H1 (cell line): Measurements from ENCODE around the gene GSK3B. TPM values are rescaled to one million over a fixed set of nuclear protein-coding genes. Genes with fewer than 3 reads are reported as not detected.

Experiments used
- CTCF ChIA-PET: fragments of 300-600 bp; sonication (Branson Sonifier 250); formaldehyde crosslinking; loops from one replicate; lab custom pipeline; 2021; ENCODE audit not compliant: partially characterized antibody; lab: Charles Lee
- POLR2A ChIA-PET: fragments of 300-600 bp; sonication (Branson Sonifier 250); formaldehyde crosslinking; loops from one replicate; lab custom pipeline; 2021; ENCODE audit warnings: inconsistent platforms; ENCODE audit not compliant: partially characterized antibody; lab: Charles Lee
- DNase-seq, 2 experiments: peaks; one replicate each; pipeline versions ENCODE4 v3.0.0 to v3.0.0-alpha.2; 2010 to 2022; ENCODE audit warnings: low spot score in 2 of 2, low read depth in 1 of 2, mixed read lengths in 1 of 2
- FAIRE-seq: peaks from 2 replicates; lab custom pipeline; 2011; peaks lifted over from hg19 to GRCh38; lab: Jason Lieb, UNC
- H2AFZ ChIP-seq: 2 replicates; pipeline ENCODE4 v1.8.1; 2012; ENCODE audit warnings: low read length, inconsistent platforms
- H2AK5ac ChIP-seq: 2 replicates; pipeline ENCODE4 v1.6.1; 2013; ENCODE audit warnings: low read depth, low read length
- H2BK120ac ChIP-seq: replicated peaks from 2 replicates; pipeline ENCODE3; 2013; ENCODE audit warnings: low read depth, low read length, inconsistent platforms
- H2BK12ac ChIP-seq: 2 replicates; pipeline ENCODE4 v1.6.1; 2013; ENCODE audit warnings: low read depth, low read length
- H2BK15ac ChIP-seq: 2 replicates; pipeline ENCODE4 v1.6.1; 2013; ENCODE audit warnings: low read length
- H2BK20ac ChIP-seq: 2 replicates; pipeline ENCODE4 v1.6.1; 2013; ENCODE audit warnings: low read length
- H2BK5ac ChIP-seq: 2 replicates; pipeline ENCODE4 v1.6.1; 2013; ENCODE audit warnings: low read depth, low read length
- H3K14ac ChIP-seq: 2 replicates; pipeline ENCODE4 v1.6.1; 2013; ENCODE audit warnings: inconsistent platforms; ENCODE audit not compliant: insufficient read length
- H3K18ac ChIP-seq: 2 replicates; pipeline ENCODE4 v1.6.1; 2013; ENCODE audit warnings: low read length; ENCODE audit errors: extremely low read depth
- H3K23ac ChIP-seq: 2 replicates; pipeline ENCODE4 v1.6.1; 2013; ENCODE audit warnings: inconsistent platforms; ENCODE audit not compliant: insufficient read length
- H3K23me2 ChIP-seq: 2 replicates; pipeline ENCODE4 v1.6.1; 2013; ENCODE audit warnings: low read depth, low read length
- H3K27ac ChIP-seq: 2 replicates; pipeline ENCODE4 v1.6.1; 2011; ENCODE audit warnings: low read depth, low read length, inconsistent platforms
- H3K27me3 ChIP-seq, 4 experiments: replicated peaks in 1 of 4; 1 replicate in 1 of 4; 2 replicates in 3 of 4; pipeline versions ENCODE4 v1.6.1 to v1.8.1; 2011 to 2013; ENCODE audit warnings: low read length in 3 of 4, mild to moderate bottlenecking in 3 of 4, inconsistent platforms in 2 of 4, mixed read lengths in 2 of 4, moderate library complexity in 1 of 4; ENCODE audit not compliant: control insufficient read depth in 3 of 4, insufficient read depth in 3 of 4; ENCODE audit errors: extremely low read depth in 1 of 4
- H3K36me3 ChIP-seq, 4 experiments: 2 replicates each; pipeline versions ENCODE4 v1.6.1 to v1.8.1; 2011 to 2013; ENCODE audit warnings: mild to moderate bottlenecking in 4 of 4, low read length in 3 of 4, moderate library complexity in 2 of 4, control low read depth in 1 of 4, inconsistent platforms in 1 of 4; ENCODE audit not compliant: insufficient read depth in 4 of 4, control insufficient read depth in 2 of 4
- H3K4ac ChIP-seq: replicated peaks from 2 replicates; pipeline ENCODE3; 2013; ENCODE audit warnings: low read length, low read depth, mixed read lengths, inconsistent platforms; ENCODE audit not compliant: insufficient read length
- H3K4me1 ChIP-seq, 4 experiments: replicated peaks in 1 of 4; 1 replicate in 1 of 4; 2 replicates in 3 of 4; pipeline versions ENCODE4 v1.6.1 to v1.8.1; 2011 to 2013; ENCODE audit warnings: low read length in 3 of 4, inconsistent platforms in 2 of 4, mixed read lengths in 1 of 4; ENCODE audit not compliant: insufficient read depth in 4 of 4, control insufficient read depth in 3 of 4
- H3K4me2 ChIP-seq, 2 experiments: 2 replicates each; pipeline versions ENCODE4 v1.6.1 to v1.8.1; 2011 to 2013; ENCODE audit warnings: low read depth in 2 of 2, low read length in 2 of 2, control low read depth in 1 of 2, inconsistent platforms in 1 of 2, mild to moderate bottlenecking in 1 of 2; ENCODE audit not compliant: insufficient read depth in 1 of 2
- H3K4me3 ChIP-seq, 4 experiments: fragments of 200-600, 300-600 bp in 1 of 4; sonication (generic), shearing (Covaris generic), sonication (Bioruptor Twin) in 1 of 4; 2 replicates each; pipeline versions ENCODE4 v1.5.1 to v1.8.1; 2011 to 2016; ENCODE audit warnings: low read length in 4 of 4, low read depth in 3 of 4, control low read depth in 2 of 4, inconsistent platforms in 2 of 4, mild to moderate bottlenecking in 2 of 4, mixed read lengths in 1 of 4, moderate library complexity in 1 of 4; ENCODE audit not compliant: insufficient read depth in 2 of 4; ENCODE audit errors: extremely low read depth in 1 of 4
- H3K56ac ChIP-seq: replicated peaks from 2 replicates; pipeline ENCODE3; 2013; ENCODE audit warnings: low read depth, mild to moderate bottlenecking, mixed read lengths, low read length, inconsistent platforms; ENCODE audit not compliant: insufficient read length
- H3K79me1 ChIP-seq: 2 replicates; pipeline ENCODE4 v1.6.1; 2013; ENCODE audit warnings: low read depth, low read length, control low read depth
- H3K79me2 ChIP-seq, 2 experiments: 2 replicates each; pipeline versions ENCODE4 v1.6.1 to v1.8.1; 2012 to 2013; ENCODE audit warnings: low read length in 2 of 2, mild to moderate bottlenecking in 2 of 2, inconsistent platforms in 1 of 2; ENCODE audit not compliant: insufficient read depth in 2 of 2, control insufficient read depth in 1 of 2
- H3K9ac ChIP-seq, 4 experiments: replicated peaks in 1 of 4; 1 replicate in 1 of 4; 2 replicates in 3 of 4; pipeline versions ENCODE4 v1.6.1 to v1.8.1; 2011 to 2013; ENCODE audit warnings: low read depth in 3 of 4, low read length in 3 of 4, control low read depth in 2 of 4, mild to moderate bottlenecking in 2 of 4, moderate library complexity in 2 of 4, inconsistent platforms in 1 of 4; ENCODE audit errors: extremely low read depth in 1 of 4
- H3K9me3 ChIP-seq, 2 experiments: 2 replicates each; pipeline versions ENCODE4 v1.6.1 to v1.8.1; 2012 to 2013; ENCODE audit warnings: mild to moderate bottlenecking in 2 of 2, moderate library complexity in 2 of 2, control low read depth in 1 of 2, inconsistent platforms in 1 of 2, low read depth in 1 of 2, low read length in 1 of 2, mixed read lengths in 1 of 2; ENCODE audit not compliant: insufficient read depth in 2 of 2
- H4K20me1 ChIP-seq, 2 experiments: replicated peaks in 1 of 2; 2 replicates each; pipeline versions ENCODE3 to v1.8.1; 2011 to 2013; ENCODE audit warnings: inconsistent platforms in 2 of 2, low read length in 2 of 2, mild to moderate bottlenecking in 1 of 2; ENCODE audit not compliant: insufficient read depth in 2 of 2, control insufficient read depth in 1 of 2
- H4K5ac ChIP-seq: 2 replicates; pipeline ENCODE4 v1.6.1; 2013; ENCODE audit warnings: low read length, low read depth, mixed read lengths, inconsistent platforms; ENCODE audit not compliant: insufficient read length
- H4K8ac ChIP-seq: 2 replicates; pipeline ENCODE4 v1.8.0; 2013; ENCODE audit warnings: mild to moderate bottlenecking, moderate library complexity, low read length, inconsistent platforms; ENCODE audit not compliant: insufficient read depth; ENCODE audit errors: extremely low read depth
- H4K91ac ChIP-seq: replicated peaks from 2 replicates; pipeline ENCODE3; 2013; ENCODE audit warnings: low read length, mixed read lengths, inconsistent platforms; ENCODE audit not compliant: insufficient read length
- ATF2 ChIP-seq: IDR thresholded peaks from 2 replicates; pipeline ENCODE4 v1.6.1; 2012; ENCODE audit warnings: low read length, inconsistent platforms
- EGR1 ChIP-seq: IDR thresholded peaks from 2 replicates; pipeline ENCODE4 v1.6.1; 2011; ENCODE audit warnings: low read depth, low read length, borderline replicate concordance
- KDM1A ChIP-seq: fragments of 200-600, 300-600 bp; sonication (generic); IDR thresholded peaks from 2 replicates; pipeline ENCODE4 v1.7.1; 2016; ENCODE audit warnings: mild to moderate bottlenecking, low read length, borderline replicate concordance
- NRF1 ChIP-seq: IDR thresholded peaks from 2 replicates; pipeline ENCODE4 v1.6.1; 2011; ENCODE audit warnings: mild to moderate bottlenecking, low read depth, low read length, improper control_type of control experiment
- POLR2A ChIP-seq, 2 experiments: IDR thresholded peaks; 1 replicate in 1 of 2; 2 replicates in 1 of 2; pipeline ENCODE4 v1.6.1; 2011; ENCODE audit warnings: low read depth in 2 of 2, low read length in 2 of 2, mild to moderate bottlenecking in 2 of 2; ENCODE audit errors: control extremely low read depth in 1 of 2
- SAP30 ChIP-seq: fragments of 300-600 bp; sonication (generic); IDR thresholded peaks from 2 replicates; pipeline ENCODE4 v1.7.1; 2012; ENCODE audit warnings: low read length, moderate library complexity, mild to moderate bottlenecking, inconsistent platforms; ENCODE audit not compliant: insufficient read depth, insufficient replicate concordance
- YY1 ChIP-seq: IDR thresholded peaks from 2 replicates; pipeline ENCODE4 v1.6.1; 2011; ENCODE audit warnings: low read depth, mild to moderate bottlenecking, low read length
- WGBS, 2 experiments: shearing (Covaris generic) in 1 of 2; methylation state at CpG; one replicate each; pipeline versions ENCODE4 v1.1.6 to v1.1.7; 2013 to 2015; ENCODE audit warnings: low lambda C conversion rate in 2 of 2, mixed read lengths in 2 of 2, inconsistent platforms in 1 of 2, low coverage in 1 of 2, missing lambda C conversion rate in 1 of 2; ENCODE audit not compliant: insufficient replicate concordance in 2 of 2, insufficient coverage in 1 of 2, insufficient read length in 1 of 2; ENCODE audit errors: extremely low coverage in 1 of 2, missing lambda C conversion rate in 1 of 2; 5-methylcytosine and 5-hydroxymethylcytosine counted together
- polyA plus RNA-seq, 7 experiments: library from polyadenylated mRNA; depleted of rRNA in 3 of 7; stranded (reverse) in 5 of 7; unstranded in 2 of 7; fragments of >200 nt in 5 of 7; fragments of 200-250 nt in 2 of 7; gene quantifications; 1 replicate in 5 of 7; 2 replicates in 1 of 7; 4 replicates in 1 of 7; pipeline versions ENCODE4 v1.2.1 to v1.2.3, GENCODE V29; 2011 to 2013; ENCODE audit warnings: missing spikeins in 2 of 7, mixed read lengths in 2 of 7
- total RNA-seq: library from RNA; stranded (reverse); fragmentation: NEBNext Ultra II Directional; extraction: Animal tissue kit (Norgen Biotek cat#: 25700); gene quantifications from 2 replicates; pipeline ENCODE4 v1.2.1, GENCODE V29; 2021

GSK3B gene
- total and polyA plus RNA-seq, 2 of the 8 experiments (the other 6 are each of a cell fraction or from before 2014, with no cell fraction given): 24.2 to 50.7 TPM

DNA sequence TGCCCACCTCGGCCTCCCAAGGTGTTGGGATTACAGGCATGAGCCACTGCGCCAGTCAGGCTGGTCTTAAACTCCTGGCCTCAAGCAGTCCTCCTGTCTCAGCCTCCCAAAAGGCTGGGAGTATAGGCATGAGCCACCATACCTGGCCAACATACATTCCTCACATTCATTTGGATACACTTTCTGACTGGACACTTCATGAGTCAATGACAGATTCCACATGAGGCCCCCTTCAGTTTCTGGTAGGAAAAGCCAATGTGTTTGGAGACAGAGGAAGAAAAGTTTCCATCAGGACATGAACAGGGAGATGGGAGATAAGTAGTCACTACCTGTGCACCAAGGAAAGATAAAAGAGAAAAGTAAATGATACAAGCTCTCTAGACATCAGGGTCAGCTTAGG lies 49.4 kb upstream of the GSK3B start:
- H2AK5ac ChIP-seq: no peak overlapping the region
- H3K4me3 ChIP-seq: no peak overlapping the region
- H3K27me3 ChIP-seq: no peaks in the 10 kb centered on the region
- H2BK20ac ChIP-seq: no peak overlapping the region
- H3K4me1 ChIP-seq: peaks cover 0 to 4% (median 2%) of the 10 kb centered on the region in 4 experiments; a peak in 3 of 7 replicates
- no peak overlapping the region for H3K4me2 ChIP-seq
- no peak overlapping the region for H3K56ac ChIP-seq
- no peak overlapping the region for H3K9ac ChIP-seq
- H3K23me2 ChIP-seq: no peaks in the 10 kb centered on the region
- no peak overlapping the region for H2BK15ac ChIP-seq
- no peaks in the 10 kb centered on the region for H3K79me2 ChIP-seq
- H2BK5ac ChIP-seq: no peak overlapping the region
- no peak overlapping the region for H2AFZ ChIP-seq
- CTCF ChIA-PET: interaction anchor here (1.0 to 1.6 kb wide), 4 partner anchors 9 to 104 kb away, joined by 3 to 6 read pairs (median 5); no protein-coding TSS in a partner anchor
- no peak overlapping the region for H3K27ac ChIP-seq
- no peaks in the 10 kb centered on the region for H4K20me1 ChIP-seq
- no peaks in the 10 kb centered on the region for H3K79me1 ChIP-seq
- WGBS, 2 experiments: 91% methylated on average over 2 of the region's 2 CpGs; no CpG with 5 or more reads in 1 of the 2 experiments
- no peak overlapping the region for H4K5ac ChIP-seq
- no peak overlapping the region for H2BK12ac ChIP-seq
- no peak overlapping the region for H3K18ac ChIP-seq
- H3K23ac ChIP-seq: no peak overlapping the region
- DNase-seq (no peak), FAIRE-seq (no peak)
- H3K4ac ChIP-seq: no peak overlapping the region
- H4K8ac ChIP-seq: no peak overlapping the region
- H3K9me3 ChIP-seq: peaks cover 0 to 7% of the 10 kb centered on the region in 2 experiments; a peak in 1 of 4 replicates
- POLR2A ChIA-PET: no interaction called here
- no peak overlapping the region for H4K91ac ChIP-seq
- no peak overlapping the region for H2BK120ac ChIP-seq
- H3K36me3 ChIP-seq: peaks cover 0 to 6% (median 0%) of the 10 kb centered on the region in 4 experiments; a peak in 1 of 8 replicates
- TF ChIP-seq EGR1 (no peak), YY1 (no peak), SAP30 (no peak), NRF1 (no peak), POLR2A (IDR thresholded peaks at IDR 0.05; ENCODE audit: control extremely low read depth in 1 of 2, low read depth in 2 of 2, low read length in 2 of 2) (no peak), KDM1A (no peak), ATF2 (no peak)
- TF ChIP-seq, all 59 proteins: peak for 0
- H3K14ac ChIP-seq: no peak overlapping the region
